Uterus (tissue), 2 donors: ENCODE results near the gene GALNT12.

ENCODE experiments used
- POLR2A ChIP-seq, 2 donors: fragments of 450-650 bp; IDR thresholded peaks; one replicate each; pipeline ENCODE4 v1.6.1; 2016; ENCODE audit warnings: antibody characterized with exemption in 2 of 2, mild to moderate bottlenecking in 1 of 2, moderate library complexity in 1 of 2
- TF ChIP-seq, protein P1 (sequence below), 4 experiments: fragments of 200-600 bp in 2 of 4; fragments of 450-650 bp in 2 of 4; sonication (generic) in 2 of 4; IDR thresholded peaks; one replicate each; pipeline ENCODE4 v1.5.1; 2016 to 2019; ENCODE audit warnings: antibody characterized with exemption in 4 of 4, mild to moderate bottlenecking in 2 of 4, moderate library complexity in 1 of 4

- TF ChIP-seq, protein P1, sequence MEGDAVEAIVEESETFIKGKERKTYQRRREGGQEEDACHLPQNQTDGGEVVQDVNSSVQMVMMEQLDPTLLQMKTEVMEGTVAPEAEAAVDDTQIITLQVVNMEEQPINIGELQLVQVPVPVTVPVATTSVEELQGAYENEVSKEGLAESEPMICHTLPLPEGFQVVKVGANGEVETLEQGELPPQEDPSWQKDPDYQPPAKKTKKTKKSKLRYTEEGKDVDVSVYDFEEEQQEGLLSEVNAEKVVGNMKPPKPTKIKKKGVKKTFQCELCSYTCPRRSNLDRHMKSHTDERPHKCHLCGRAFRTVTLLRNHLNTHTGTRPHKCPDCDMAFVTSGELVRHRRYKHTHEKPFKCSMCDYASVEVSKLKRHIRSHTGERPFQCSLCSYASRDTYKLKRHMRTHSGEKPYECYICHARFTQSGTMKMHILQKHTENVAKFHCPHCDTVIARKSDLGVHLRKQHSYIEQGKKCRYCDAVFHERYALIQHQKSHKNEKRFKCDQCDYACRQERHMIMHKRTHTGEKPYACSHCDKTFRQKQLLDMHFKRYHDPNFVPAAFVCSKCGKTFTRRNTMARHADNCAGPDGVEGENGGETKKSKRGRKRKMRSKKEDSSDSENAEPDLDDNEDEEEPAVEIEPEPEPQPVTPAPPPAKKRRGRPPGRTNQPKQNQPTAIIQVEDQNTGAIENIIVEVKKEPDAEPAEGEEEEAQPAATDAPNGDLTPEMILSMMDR (IDR thresholded peaks at IDR 0.05): no peak
- TF ChIP-seq POLR2A (IDR thresholded peaks at IDR 0.05): no peak
Observed at GRCh38 chr9:98874721-98875255, 67.3 kb downstream of the GALNT12 start.
